ENCODE data around the gene CRHR1. TPM values are rescaled to one million over a fixed set of nuclear protein-coding genes. Genes with fewer than 3 reads are reported as not detected.
A peak's percentile ranks its signal among the peaks of the same experiment; 100 is the strongest.

Gene CRHR1
- total and polyA plus RNA-seq, 8 donors, result not detected

DNA sequence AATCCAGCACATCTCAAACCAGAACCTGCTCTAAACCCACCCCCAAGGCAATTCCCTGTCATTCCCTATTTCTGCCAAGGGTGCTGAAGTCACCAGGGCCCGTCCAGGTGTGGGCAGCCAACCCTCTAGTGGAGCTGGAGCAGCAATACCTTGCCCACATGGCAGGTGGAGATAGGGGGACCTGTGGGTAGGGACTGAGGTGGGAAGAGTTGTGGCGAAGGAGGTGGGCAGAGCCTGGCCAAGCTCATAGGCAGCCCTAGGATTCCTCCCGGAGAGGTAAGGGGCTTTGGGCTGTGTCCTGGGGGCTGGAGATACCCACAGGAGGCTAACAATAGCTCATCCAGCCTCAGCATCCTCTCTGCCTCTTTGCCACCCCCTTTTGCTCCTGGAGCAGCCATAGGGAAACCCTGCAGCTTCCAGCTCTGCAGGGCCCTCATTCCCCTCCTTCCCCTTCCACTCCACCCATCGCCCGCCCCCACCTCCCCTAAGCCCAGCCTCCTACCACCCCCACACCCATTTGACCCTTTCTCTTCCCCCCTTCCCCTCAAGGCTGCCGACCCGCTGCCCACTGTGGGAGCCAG, 30.4 kb upstream of the CRHR1 start:
- Histone ChIP-seq H3K36me3 (no peaks in the 10 kb centered on the region), H3K4me1 (no peaks in the 10 kb centered on the region), H3K4me3 (no peak overlapping the region), H3K27ac (no peak overlapping the region), H3K9me3 (no peaks in the 10 kb centered on the region), H3K27me3 (peaks cover 0 to 92% of the 10 kb centered on the region in 2 donors)
- intact Hi-C loops (cut with DNase I), result no loop called here
- DNase-seq (no peak), ATAC-seq (no peak)
- TF ChIP-seq, protein P1, sequence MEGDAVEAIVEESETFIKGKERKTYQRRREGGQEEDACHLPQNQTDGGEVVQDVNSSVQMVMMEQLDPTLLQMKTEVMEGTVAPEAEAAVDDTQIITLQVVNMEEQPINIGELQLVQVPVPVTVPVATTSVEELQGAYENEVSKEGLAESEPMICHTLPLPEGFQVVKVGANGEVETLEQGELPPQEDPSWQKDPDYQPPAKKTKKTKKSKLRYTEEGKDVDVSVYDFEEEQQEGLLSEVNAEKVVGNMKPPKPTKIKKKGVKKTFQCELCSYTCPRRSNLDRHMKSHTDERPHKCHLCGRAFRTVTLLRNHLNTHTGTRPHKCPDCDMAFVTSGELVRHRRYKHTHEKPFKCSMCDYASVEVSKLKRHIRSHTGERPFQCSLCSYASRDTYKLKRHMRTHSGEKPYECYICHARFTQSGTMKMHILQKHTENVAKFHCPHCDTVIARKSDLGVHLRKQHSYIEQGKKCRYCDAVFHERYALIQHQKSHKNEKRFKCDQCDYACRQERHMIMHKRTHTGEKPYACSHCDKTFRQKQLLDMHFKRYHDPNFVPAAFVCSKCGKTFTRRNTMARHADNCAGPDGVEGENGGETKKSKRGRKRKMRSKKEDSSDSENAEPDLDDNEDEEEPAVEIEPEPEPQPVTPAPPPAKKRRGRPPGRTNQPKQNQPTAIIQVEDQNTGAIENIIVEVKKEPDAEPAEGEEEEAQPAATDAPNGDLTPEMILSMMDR (IDR thresholded peaks at IDR 0.05), result no peak

DNA sequence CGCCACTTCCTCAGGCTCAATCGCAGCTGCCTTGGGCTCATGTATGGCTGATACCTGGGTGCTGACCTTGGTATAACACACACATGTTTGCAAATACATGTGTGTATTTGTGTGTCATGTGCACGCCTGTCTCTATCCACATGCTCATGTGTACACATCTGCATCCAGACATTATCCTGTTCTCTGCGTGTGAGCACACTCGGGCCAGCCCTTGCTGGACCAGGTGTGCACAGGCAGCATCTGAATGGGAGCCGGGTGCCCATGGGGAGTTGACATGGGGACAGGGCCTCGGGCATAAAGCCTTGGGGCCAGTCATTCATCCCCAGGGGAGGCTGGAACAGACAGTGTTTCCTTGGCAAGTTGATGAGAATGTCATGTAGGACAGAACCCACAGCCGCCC, 29.1 kb upstream of the CRHR1 start:
- Histone ChIP-seq H3K4me1 (no peaks in the 10 kb centered on the region), H3K9me3 (no peaks in the 10 kb centered on the region), H3K36me3 (no peaks in the 10 kb centered on the region), H3K27me3 (peaks cover 0 to 85% of the 10 kb centered on the region in 2 donors), H3K4me3 (no peak overlapping the region), H3K27ac (no peak overlapping the region)
- intact Hi-C loops (cut with DNase I), result no loop called here
- ATAC-seq, result no peak
- TF ChIP-seq, protein P1 (IDR thresholded peaks at IDR 0.05), result no peak
- DNase-seq, result no peak

DNA sequence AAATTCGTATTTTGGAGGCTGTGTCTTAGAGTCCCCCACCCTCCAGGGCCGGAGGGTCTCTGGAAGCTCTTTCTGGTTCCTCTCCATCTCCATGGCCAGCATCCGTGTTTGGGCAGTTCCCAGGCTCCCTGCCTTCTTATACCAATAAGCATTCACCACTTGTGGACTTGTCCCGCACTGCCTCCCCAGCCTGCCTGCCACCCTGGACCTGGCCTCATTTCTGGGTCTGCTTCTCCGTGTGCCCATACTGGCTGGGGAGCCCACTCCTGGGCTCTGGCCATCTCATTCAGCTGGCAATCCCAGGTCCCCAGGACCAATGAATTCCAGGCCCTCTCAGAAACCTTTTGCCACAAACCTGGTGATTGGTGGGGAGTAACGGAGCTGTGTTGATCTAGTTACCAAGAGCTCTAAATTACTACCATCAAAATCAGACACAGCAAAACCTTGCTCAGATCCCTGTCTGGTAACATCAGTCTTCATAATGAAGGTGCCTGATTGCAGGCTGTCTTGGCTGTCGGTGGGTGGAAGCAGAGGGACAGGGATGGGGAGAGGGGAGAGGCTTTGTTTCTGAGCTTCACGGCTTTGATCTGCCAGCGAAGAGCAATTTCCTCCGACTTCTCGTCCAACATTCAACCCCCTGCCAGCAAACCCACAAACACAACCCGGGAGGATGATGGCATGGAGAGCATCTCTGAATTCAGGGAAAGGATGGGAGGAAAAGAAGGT, 27.7 kb upstream of the CRHR1 start:
- intact Hi-C loops (cut with DNase I), result no loop called here
- no peaks in the 10 kb centered on the region for H3K4me1 ChIP-seq
- TF ChIP-seq, protein P1 (IDR thresholded peaks at IDR 0.05), result no peak
- no peak overlapping the region for H3K4me3 ChIP-seq
- DNase-seq (peak in 1 of 4 donors; percentile 36), ATAC-seq (no peak)
- H3K27ac ChIP-seq, result no peak overlapping the region
- H3K27me3 ChIP-seq, result peaks cover 0 to 75% of the 10 kb centered on the region in 2 donors
- H3K9me3 ChIP-seq, result no peaks in the 10 kb centered on the region
- no peaks in the 10 kb centered on the region for H3K36me3 ChIP-seq

DNA sequence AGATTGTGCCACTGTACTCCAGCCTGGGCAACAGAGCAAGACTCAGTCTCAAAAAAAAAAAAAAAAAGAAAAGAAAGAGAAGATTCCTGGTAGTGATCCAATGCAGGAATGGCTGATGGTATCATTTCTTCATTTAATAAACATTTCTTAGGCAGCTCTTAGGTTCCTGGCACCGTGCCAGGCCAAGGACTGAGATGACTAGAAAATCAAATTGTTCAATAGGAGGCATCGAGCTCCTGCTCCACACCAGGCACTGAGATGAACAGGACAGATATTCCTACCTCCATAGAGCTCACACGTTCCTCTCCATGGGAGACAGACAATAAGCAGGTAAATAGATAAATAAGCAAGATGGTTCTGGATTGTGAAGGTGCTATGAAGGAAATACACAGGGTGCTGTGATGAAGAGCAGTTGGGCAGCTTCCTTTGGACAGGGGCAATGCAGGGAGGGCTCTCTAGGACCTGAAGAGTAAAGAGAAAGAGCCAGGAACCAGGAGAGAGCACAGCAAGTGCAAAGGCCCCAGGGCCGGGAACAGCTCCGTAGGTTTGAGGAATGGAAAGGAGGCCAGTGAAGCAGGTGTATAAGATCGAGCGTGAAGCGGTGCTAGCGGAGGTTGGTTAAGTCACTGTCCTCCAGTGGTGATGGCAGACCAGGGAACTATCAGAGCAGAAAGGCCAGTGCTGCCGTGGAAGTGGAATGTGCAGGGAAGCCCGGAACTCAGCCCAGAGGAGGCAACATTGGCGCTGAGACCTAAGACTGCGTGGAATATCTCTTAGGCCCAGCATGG, 26.5 kb upstream of the CRHR1 start:
- no peak overlapping the region for H3K4me3 ChIP-seq
- TF ChIP-seq, protein P1 (IDR thresholded peaks at IDR 0.05), result no peak
- H3K27ac ChIP-seq, result no peak overlapping the region
- ATAC-seq (no peak), DNase-seq (no peak)
- H3K27me3 ChIP-seq, result peaks cover 0 to 71% of the 10 kb centered on the region in 2 donors
- no peaks in the 10 kb centered on the region for H3K36me3 ChIP-seq
- H3K9me3 ChIP-seq, result no peaks in the 10 kb centered on the region
- intact Hi-C loops (cut with DNase I), result no loop called here
- no peaks in the 10 kb centered on the region for H3K4me1 ChIP-seq

DNA sequence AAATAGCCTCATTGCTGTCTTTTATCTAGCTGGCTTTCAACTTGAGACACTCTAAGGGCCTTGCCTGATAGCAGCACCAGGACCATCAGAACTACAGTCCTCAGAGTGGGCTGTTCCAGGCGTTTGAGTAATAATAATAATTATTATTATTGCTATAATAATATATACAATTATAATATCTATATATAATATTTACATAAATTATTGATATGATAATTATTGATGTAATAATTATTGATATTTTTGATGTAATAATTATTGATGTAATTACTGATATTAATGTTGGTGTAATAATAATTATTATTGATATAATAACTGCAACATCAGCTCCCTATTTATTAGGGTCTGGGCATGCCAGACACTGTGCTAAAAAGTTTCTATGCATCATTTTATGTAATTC, 25.6 kb upstream of the CRHR1 start:
- Histone ChIP-seq H3K9me3 (no peaks in the 10 kb centered on the region), H3K4me3 (no peak overlapping the region), H3K4me1 (no peaks in the 10 kb centered on the region), H3K27me3 (peaks cover 0 to 72% of the 10 kb centered on the region in 2 donors), H3K36me3 (no peaks in the 10 kb centered on the region), H3K27ac (no peak overlapping the region)
- ATAC-seq (no peak), DNase-seq (no peak)
- intact Hi-C loops (cut with DNase I), result no loop called here
- TF ChIP-seq, protein P1 (IDR thresholded peaks at IDR 0.05), result no peak
